ENCODE measurements around the gene TNP2.

Gene TNP2

GRCh38 chr16:11268921-11269375 is at the start of gene TNP2:
TNP2 (minus strand) TSS chr16:11269325; CDS start chr16:11269262, 63 bp downstream.
- DNase-seq: no peak

- no peak for DNase-seq
These were observed 49.7 kb upstream of the TNP2 start for GRCh38 chr16:11318817-11319216.

DNA sequence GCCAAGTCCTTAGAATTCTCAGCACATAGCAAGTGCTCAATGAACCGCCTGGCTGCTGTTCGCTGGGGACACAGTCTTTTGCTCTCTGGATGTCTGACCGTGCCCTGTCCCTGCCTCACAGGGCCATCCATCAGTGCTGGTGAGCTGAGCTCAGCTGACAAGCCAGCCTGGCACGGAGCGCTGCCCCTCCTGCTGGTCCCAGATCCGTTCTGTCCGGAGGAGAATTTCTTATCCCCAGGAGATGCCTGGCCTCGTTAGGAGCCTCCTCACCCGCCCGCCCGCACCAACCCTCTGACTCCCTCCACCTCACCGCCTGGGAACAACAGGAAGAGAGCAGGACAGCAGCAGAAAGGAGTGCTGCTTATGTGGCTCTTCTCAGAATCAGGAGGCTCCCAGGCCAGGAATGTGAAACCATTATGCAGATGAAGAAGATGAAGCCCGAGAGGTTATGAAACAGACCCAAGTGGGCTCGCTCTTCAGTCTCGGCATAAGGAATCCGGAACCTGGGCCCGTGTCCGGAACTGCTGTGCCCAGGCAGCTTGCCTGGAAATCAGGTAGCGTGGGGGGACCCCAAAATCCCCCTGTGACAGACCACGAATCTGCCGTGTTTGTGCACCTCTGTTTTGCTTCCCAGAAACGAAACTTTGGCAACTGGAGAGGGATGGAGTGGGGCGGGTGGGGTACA is 47.3 kb upstream of the TNP2 start:
- no peak for DNase-seq

- no peak for DNase-seq
These were observed 46.4 kb upstream of the TNP2 start for GRCh38 chr16:11315510-11315909.

GRCh38 chr16:11314309-11314894 is 45.3 kb upstream of the TNP2 start:
- no peak for DNase-seq

DNA sequence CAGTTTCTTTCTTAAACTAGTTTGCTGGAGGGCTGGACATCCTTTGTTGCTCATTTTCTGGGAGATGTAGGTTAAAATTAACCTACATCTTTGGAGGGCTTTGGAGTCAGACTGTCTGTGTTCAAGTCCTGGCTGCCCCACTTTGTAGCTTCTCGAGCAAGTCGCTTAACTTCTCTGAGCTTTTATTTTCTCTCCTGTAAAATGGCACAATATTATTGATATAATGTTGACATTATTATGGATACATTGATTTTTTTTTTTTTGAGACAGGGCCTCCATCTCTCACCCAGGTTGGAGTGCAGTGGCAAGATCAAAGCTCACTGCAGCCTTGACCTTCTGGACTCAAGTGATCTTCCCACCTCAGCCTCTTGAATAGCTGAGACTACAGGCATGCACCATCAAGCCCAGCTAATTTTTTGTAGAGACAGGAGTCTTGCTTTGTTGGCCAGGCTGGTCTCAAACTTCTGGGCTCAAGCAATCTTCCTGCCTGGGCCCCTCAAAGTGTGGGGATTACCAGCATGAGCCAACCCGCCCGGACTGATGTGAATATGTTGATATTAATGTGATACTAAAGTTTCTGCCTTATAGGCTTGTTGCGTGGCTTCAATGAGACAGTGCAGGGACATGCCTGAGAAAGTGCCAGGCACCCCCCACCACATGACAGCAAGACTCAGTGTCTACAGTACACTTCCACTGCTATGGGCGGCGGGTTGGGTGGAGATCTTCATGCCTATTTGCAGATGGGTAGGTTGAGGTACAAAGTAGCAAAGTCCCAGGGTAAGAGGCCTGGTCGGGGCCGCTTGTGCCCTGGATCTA is 44.6 kb upstream of the TNP2 start:
- DNase-seq: no peak

DNA sequence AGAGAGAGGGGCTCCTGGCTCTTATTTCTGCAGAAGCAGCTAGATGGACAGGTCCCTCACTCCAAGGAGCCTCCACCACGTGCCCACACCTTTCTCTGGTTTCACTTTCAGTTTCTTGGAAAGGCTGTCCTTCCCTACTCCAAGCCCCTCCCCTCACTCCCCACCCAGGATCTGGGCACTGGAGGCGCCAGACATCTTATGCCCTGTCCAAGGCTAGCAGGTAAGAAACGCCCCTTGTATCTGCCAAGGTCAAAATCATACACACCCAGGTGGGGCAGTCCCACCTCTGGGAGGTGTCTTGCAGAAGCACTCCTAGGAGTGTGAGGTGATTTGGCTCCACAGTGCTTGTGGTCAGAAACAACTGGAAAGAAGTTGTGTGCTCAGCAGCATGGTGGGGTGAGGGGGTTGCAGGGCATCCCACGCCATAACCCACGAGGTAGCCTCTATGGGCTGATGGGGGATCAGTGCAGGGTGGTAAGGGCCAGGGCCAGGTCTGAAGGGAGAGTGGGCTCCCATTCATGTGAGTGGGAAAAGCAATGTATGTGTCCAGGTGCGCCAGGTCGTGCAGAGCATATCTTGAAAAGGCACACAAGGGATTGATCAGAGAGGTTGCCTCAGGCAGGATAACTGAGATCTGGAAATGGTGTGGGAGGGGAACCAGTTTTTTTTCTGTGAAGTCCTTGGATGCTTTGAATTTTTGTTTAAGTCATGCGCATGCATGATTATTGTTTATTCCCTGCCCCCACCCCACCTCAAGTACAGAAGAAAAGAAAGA is 43.8 kb upstream of the TNP2 start:
- peak in 2 of 6 experiments; percentile 11 to 18 for DNase-seq

GRCh38 chr16:11310997-11311561 is 42.0 kb upstream of the TNP2 start:
- peak in 3 of 6 experiments; percentile 61 to 71 (median 69) for DNase-seq

DNA sequence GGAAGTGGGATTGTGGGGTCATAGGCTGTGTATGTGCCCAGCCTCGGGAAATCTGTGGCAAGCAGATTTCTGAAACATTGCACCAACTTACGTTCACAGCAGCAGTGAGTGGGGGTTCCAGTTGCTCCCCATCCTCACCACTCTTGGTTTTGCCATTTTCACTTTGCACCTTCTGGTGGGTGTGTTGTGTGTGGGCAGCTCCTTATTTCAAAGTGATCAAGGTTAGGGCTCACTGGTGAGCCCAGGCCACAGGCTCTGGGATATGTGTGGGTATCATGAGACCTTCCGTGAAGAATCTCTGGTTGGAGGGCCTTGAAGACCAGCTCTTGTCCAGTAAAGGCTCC is 41.5 kb upstream of the TNP2 start:
- no peak for DNase-seq

- no peak for DNase-seq
These were observed 40.9 kb upstream of the TNP2 start for GRCh38 chr16:11309895-11310633.

DNA sequence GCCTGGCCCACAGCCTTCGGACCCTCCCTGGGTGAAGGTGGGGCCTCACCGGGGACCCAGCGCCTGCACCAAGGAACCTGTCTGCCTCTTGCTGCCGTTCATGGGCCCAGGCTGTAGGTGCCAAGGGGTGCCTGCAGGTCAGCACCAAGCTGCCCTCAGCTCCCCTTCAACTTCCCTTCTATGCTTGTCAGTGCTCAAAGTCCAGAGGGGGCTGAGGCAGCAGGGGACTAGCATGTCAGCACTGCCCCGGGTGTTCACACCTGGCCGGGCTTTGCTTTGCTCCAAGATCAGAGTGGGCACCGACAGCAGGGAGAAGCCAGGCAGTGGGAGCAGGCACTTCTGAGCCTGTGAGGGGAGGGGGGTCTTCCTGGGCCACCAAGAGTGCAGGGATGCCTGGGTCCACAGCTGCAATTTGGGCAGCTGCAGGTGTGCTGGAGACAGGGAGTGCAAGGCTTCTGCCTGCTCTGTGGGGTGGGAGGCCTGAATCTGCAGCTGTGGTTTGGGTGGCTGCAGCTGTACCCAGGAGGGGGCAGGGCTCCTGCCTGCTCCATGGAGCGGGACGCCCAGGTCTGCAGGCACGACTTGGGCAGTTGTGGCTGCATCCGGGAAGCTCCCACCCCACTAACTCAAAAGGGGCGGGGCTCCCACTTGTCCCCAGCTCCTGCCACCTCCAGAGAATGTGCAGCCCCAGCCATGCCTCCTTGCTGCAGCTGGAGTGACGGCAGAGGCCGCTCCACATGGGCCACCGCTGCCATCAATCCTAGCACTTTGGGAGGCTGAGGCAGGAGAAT is 39.6 kb upstream of the TNP2 start:
- no peak for DNase-seq

DNA sequence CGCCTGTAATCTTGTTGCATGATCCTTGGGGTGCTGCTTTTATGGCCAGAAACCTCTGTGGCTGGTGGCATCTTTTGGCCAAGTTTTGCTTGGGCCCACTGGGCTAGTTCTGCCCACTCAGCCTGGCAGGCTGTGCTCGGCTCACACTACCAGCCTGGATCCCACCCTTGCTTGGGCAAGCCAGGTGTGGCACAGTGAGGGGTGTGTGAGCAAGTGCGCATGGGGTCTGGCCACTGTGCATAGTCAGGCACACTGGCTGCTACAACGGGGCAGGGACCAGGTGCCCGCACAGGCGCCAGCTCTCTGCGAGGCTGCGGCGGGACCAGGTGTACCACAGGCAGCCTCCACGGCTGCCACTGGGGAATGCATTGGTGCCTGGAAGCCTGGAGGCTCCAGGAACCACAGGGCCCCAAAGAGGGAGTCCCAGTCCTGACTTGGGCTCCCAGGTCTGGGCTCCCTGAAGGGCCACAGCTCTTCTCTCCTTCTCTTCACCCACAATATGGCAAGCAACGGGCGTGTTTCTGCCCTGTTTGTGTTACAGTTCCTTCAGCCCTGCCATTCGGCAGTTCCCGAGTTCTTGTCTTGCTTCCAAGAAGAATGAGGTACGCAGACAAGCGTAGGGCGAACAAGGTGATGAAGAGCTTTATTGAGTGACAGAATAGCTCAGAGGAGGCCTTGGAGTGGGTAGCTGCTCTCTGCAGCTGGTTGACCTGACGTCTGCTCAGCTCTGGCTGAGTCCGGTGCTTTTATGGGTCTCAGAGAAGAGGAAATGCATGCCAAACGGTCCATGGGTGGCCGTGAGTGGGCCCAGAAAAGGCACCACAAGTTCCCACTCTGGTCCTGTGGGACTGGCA is 38.7 kb upstream of the TNP2 start:
- DNase-seq: no peak

GRCh38 chr16:11306997-11307638 is 38.0 kb upstream of the TNP2 start:
- no peak for DNase-seq

DNA sequence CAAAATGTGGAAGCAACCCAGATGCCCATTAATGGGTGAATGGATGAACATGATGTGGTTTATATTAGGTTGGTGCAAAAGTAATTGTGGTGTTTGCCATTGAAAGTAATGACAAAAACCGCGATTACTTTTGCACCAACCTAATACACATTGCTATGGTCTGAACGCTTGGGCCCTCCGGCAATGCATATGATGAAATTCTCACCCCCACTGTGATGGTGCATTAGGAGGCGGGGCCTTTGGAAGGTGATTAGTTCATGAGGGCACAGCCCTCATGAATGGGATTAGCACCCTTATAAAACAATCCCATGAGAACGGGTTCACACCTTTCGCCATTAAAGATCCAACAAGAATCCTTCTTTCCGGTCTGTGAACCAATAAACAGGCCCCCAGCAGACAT is 37.3 kb upstream of the TNP2 start:
- no peak for DNase-seq

DNA sequence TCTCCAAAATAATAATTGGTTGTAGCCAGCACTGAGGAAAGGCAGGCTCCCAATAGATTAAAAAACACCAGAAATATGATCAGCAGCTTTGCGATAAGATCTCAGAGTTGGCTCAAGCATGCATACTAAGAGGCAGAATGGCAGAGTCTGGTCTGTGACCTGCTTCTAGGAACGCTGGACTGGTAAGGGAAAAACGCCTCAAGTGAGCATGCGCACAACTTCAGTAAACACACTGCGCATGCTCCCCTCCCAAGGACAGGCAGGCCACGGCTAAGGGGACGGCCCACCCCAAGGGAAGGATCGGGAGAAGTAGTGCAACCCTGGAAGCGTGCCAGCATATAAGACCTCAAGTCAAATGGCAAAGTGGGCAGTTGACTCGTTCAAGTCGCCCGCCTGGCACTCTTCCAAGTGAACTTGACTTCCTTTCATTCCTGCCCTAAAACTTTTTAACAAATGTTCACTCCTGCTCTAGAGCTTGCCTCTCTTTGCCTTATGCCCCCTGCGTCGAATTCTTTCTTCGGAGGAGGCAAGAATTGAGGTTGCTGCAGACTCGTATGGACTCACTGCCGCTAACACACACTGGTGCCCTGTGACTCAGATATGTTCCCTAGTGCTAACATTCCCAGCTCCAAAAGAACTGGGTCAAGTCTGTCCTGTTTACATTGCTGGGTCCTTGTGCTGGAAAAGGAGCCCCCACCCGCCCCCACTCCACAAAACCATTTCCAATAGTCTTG is 34.4 kb upstream of the TNP2 start:
- DNase-seq: no peak

DNA sequence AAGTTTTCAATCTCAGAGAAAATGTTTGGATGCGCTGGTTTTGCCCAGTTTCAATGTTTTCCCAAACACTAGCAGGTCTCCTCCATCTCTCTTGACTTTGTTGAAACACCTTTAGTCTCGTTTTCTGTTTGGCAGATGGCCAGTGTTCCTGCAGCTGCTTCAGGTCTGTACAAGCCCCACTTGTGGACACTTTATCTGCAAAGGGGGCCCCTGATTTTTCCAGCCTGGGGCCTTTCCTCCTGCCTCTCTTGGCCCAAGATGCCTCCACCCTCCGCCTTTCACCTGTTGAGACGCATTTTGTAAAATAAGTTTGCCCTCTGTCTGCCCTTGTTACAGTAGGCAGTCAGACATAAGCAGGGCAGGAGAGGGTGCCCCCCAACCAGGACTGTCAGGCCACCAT is 33.9 kb upstream of the TNP2 start:
- DNase-seq: no peak

- DNase-seq: no peak
These were observed 32.7 kb upstream of the TNP2 start for GRCh38 chr16:11301645-11302501.

DNA sequence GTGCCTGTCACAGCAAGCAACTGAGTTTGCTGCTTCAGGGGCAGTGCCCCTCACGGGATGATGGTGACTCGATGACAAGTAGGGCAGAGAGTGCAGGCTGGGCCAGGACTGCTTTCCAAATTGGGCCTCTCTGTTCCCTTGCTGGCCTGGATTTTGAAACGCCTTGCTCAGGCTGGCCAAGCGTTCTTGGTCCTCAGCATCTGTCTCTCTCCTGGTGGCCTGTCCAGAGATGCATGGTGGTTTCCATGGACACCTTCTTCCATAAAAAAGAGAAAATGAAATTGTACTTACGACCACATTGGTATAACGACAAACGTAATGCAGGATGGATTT is 31.4 kb upstream of the TNP2 start:
- no peak for DNase-seq
